Epithelial cell of esophagus (primary cell): ENCODE results near the gene KCNIP1.

ENCODE experiments used
- DNase-seq: peaks from one replicate; pipeline ENCODE4 v3.0.0; 2010; ENCODE audit warnings: low read depth
- H3K4me3 ChIP-seq: 2 replicates; pipeline ENCODE4 v1.5.1; 2011; ENCODE audit warnings: mild to moderate bottlenecking, low read length, control low read depth
- CTCF ChIP-seq: IDR thresholded peaks from 2 replicates; pipeline ENCODE4 v1.5.1; 2011; ENCODE audit warnings: low read depth, mild to moderate bottlenecking, low read length, control low read depth, inconsistent platforms; ENCODE audit not compliant: insufficient read depth; ENCODE audit errors: missing control alignments

Gene KCNIP1

DNA sequence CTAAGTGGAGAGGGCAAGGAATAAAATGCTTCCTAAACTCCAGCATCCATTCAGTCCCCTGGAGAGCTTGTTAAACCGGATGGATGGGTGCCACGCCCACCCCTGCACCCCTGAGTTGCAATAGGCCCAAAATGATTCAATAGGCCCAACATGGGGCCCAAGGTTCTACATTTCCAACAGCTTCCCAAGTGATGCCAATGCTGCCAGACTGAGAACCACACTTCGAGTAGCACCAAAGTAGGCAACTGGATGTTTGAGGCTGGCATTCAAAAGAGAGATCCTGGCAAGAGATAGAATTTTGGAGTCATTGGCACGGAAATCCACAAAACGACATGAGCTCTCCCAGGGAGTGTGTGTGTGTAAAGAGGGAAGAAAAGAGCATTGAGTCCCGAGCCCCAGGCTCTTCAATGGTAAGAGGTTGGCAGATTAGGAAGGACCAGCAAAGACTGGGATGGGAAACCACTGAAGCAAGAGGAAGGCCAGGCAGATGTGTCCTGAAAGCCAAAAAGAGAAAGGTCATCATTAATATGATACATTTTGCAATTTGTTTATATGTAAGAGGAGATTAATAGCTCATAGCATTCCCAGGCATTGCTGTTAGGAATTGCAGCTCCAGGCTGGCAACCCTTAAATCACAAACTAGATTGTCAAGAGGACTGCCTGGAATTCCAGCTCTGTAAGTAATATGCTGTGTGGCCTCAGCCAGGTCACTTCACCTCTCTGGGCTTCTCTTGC, 130.6 kb downstream of the KCNIP1 start:
- no peak overlapping the region for H3K4me3 ChIP-seq
- peak; percentile 13 for DNase-seq

GRCh38 chr5:170635706-170636105, 131.9 kb downstream of the KCNIP1 start:
- H3K4me3 ChIP-seq = no peak overlapping the region
- TF ChIP-seq CTCF = no peak
- DNase-seq = no peak

More for the DNA sequence above, 130.6 kb downstream of the KCNIP1 start:
- no peak for TF ChIP-seq CTCF

GRCh38 chr5:170636206-170636605, 132.4 kb downstream of the KCNIP1 start:
- DNase-seq = no peak
- TF ChIP-seq CTCF = no peak
- no peak overlapping the region for H3K4me3 ChIP-seq

- no peak for DNase-seq
- no peak overlapping the region for H3K4me3 ChIP-seq
- no peak for TF ChIP-seq CTCF
Observed at GRCh38 chr5:170636801-170637477, 133.1 kb downstream of the KCNIP1 start.

- DNase-seq = no peak
- no peak overlapping the region for H3K4me3 ChIP-seq
- TF ChIP-seq CTCF = no peak
Observed at GRCh38 chr5:170638051-170638450, 134.2 kb downstream of the KCNIP1 start.

- TF ChIP-seq CTCF = peak; percentile 75
- peak; percentile 49 for DNase-seq
Observed at GRCh38 chr5:170638454-170639220, 134.8 kb downstream of the KCNIP1 start.

More at GRCh38 chr5:170638454-170639220, 134.8 kb downstream of the KCNIP1 start:
- H3K4me3 ChIP-seq = no peak overlapping the region
